IgD-negative memory B cell (primary cell): ENCODE results near the gene ERF. TPM values are rescaled to one million over a fixed set of nuclear protein-coding genes. Genes with fewer than 3 reads are reported as not detected.

Source experiments
- H3K27ac Mint-ChIP-seq, 3 donors: one replicate each; pipeline ENCODE4 v1.8.0; 2020 to 2022; ENCODE audit warnings: mild to moderate bottlenecking in 3 of 3, mixed read lengths in 3 of 3, moderate library complexity in 1 of 3
- H3K27me3 Mint-ChIP-seq: one replicate; pipeline ENCODE4 v1.8.0; 2021; ENCODE audit warnings: mixed read lengths
- H3K36me3 Mint-ChIP-seq: one replicate; pipeline ENCODE4 v1.8.0; 2020; ENCODE audit warnings: mild to moderate bottlenecking, mixed read lengths
- H3K4me1 Mint-ChIP-seq, 3 donors: one replicate each; pipeline ENCODE4 v1.8.0; 2020 to 2022; ENCODE audit warnings: mixed read lengths in 3 of 3, mild to moderate bottlenecking in 1 of 3
- H3K4me3 Mint-ChIP-seq, 4 donors: one replicate each; pipeline ENCODE4 v1.8.0; 2020 to 2022; ENCODE audit warnings: mild to moderate bottlenecking in 4 of 4, mixed read lengths in 4 of 4, moderate library complexity in 3 of 4
- H3K9me3 Mint-ChIP-seq, 3 donors: one replicate each; pipeline ENCODE4 v1.8.0; 2020 to 2021; ENCODE audit warnings: mixed read lengths in 3 of 3, mild to moderate bottlenecking in 1 of 3
- polyA plus RNA-seq: library from polyadenylated mRNA; unstranded; fragments of 300-500 nt; fragmentation: Illumina TruSeq; gene quantifications from one replicate; pipeline ENCODE4 v1.2.3, GENCODE V29; 2021

The ERF gene
- polyA plus RNA-seq, 1 donor from 2014 or later = 6.7 TPM

- Mint-ChIP-seq H3K27ac (peak overlapping the region in 1 of 3 donors; percentile 94), H3K4me1 (peaks cover 0 to 41% (median 30%) of the 10 kb centered on the region in 3 donors), H3K9me3 (no peaks in the 10 kb centered on the region), H3K4me3 (peak overlapping the region in 2 of 4 donors; percentile 74), H3K27me3 (no peaks in the 10 kb centered on the region), H3K36me3 (peaks cover 4% of the 10 kb centered on the region)
Measured at GRCh38 chr19:42282819-42283187, 27.9 kb upstream of the ERF start.

GRCh38 chr19:42281827-42282762, 27.2 kb upstream of the ERF start:
- Mint-ChIP-seq H3K36me3 (peaks cover 4% of the 10 kb centered on the region), H3K4me1 (peaks cover 0 to 41% (median 30%) of the 10 kb centered on the region in 3 donors), H3K4me3 (peak overlapping the region in 3 of 4 donors; percentile 74 to 81 (median 81)), H3K27me3 (no peaks in the 10 kb centered on the region), H3K9me3 (no peaks in the 10 kb centered on the region), H3K27ac (peak overlapping the region in 1 of 3 donors; percentile 94)

- Mint-ChIP-seq H3K4me3 (peak overlapping the region in 3 of 4 donors; percentile 69 to 81 (median 73)), H3K27ac (peak overlapping the region in 1 of 3 donors; percentile 94), H3K27me3 (no peaks in the 10 kb centered on the region), H3K4me1 (peaks cover under 1 to 42% (median 29%) of the 10 kb centered on the region in 3 donors), H3K36me3 (peaks cover 4% of the 10 kb centered on the region), H3K9me3 (no peaks in the 10 kb centered on the region)
Measured at GRCh38 chr19:42281146-42281826, 26.4 kb upstream of the ERF start.

- H3K36me3 Mint-ChIP-seq = no peaks in the 10 kb centered on the region
- no peaks in the 10 kb centered on the region for H3K9me3 Mint-ChIP-seq
- H3K27me3 Mint-ChIP-seq = no peaks in the 10 kb centered on the region
- peak overlapping the region in 3 of 4 donors; percentile 17 to 81 (median 73) for H3K4me3 Mint-ChIP-seq
- H3K4me1 Mint-ChIP-seq = peaks cover 6 to 41% (median 26%) of the 10 kb centered on the region in 3 donors
- H3K27ac Mint-ChIP-seq = no peak overlapping the region
Measured at GRCh38 chr19:42280815-42281145, 25.9 kb upstream of the ERF start.

- H3K27me3 Mint-ChIP-seq = no peaks in the 10 kb centered on the region
- H3K9me3 Mint-ChIP-seq = no peaks in the 10 kb centered on the region
- peak overlapping the region; percentile 75 to 96 (median 88) for H3K4me3 Mint-ChIP-seq
- H3K27ac Mint-ChIP-seq = peak overlapping the region; percentile 67 to 94 (median 86)
- peaks cover 1% of the 10 kb centered on the region for H3K36me3 Mint-ChIP-seq
- peaks cover 6 to 36% (median 24%) of the 10 kb centered on the region in 3 donors for H3K4me1 Mint-ChIP-seq
Measured at GRCh38 chr19:42279902-42280814, 25.2 kb upstream of the ERF start.

- H3K9me3 Mint-ChIP-seq = no peaks in the 10 kb centered on the region
- H3K36me3 Mint-ChIP-seq = peaks cover 1% of the 10 kb centered on the region
- H3K27ac Mint-ChIP-seq = peak overlapping the region; percentile 67 to 94 (median 86)
- H3K27me3 Mint-ChIP-seq = no peaks in the 10 kb centered on the region
- peak overlapping the region; percentile 75 to 96 (median 88) for H3K4me3 Mint-ChIP-seq
- H3K4me1 Mint-ChIP-seq = peaks cover 9 to 36% (median 21%) of the 10 kb centered on the region in 3 donors
Measured at GRCh38 chr19:42279155-42279901, 24.4 kb upstream of the ERF start.

GRCh38 chr19:42278452-42279154, 23.7 kb upstream of the ERF start:
- Mint-ChIP-seq H3K4me1 (peaks cover 9 to 36% (median 21%) of the 10 kb centered on the region in 3 donors), H3K27ac (peak overlapping the region in 1 of 3 donors; percentile 34), H3K4me3 (peak overlapping the region; percentile 75 to 96 (median 88)), H3K27me3 (no peaks in the 10 kb centered on the region), H3K9me3 (no peaks in the 10 kb centered on the region), H3K36me3 (peaks cover 1% of the 10 kb centered on the region)

GRCh38 chr19:42277821-42278451, 23.0 kb upstream of the ERF start:
- H3K27ac Mint-ChIP-seq = peak overlapping the region in 1 of 3 donors; percentile 3
- peaks cover 9 to 36% (median 22%) of the 10 kb centered on the region in 3 donors for H3K4me1 Mint-ChIP-seq
- H3K4me3 Mint-ChIP-seq = peak overlapping the region in 1 of 4 donors; percentile 65
- peaks cover 1% of the 10 kb centered on the region for H3K36me3 Mint-ChIP-seq
- H3K27me3 Mint-ChIP-seq = no peaks in the 10 kb centered on the region
- H3K9me3 Mint-ChIP-seq = no peaks in the 10 kb centered on the region

- peaks cover 9 to 27% (median 15%) of the 10 kb centered on the region in 3 donors for H3K4me1 Mint-ChIP-seq
- H3K27me3 Mint-ChIP-seq = no peaks in the 10 kb centered on the region
- H3K9me3 Mint-ChIP-seq = no peaks in the 10 kb centered on the region
- no peak overlapping the region for H3K27ac Mint-ChIP-seq
- H3K4me3 Mint-ChIP-seq = peak overlapping the region in 1 of 4 donors; percentile 65
- peaks cover 1% of the 10 kb centered on the region for H3K36me3 Mint-ChIP-seq
Measured at GRCh38 chr19:42276821-42277220, 21.9 kb upstream of the ERF start.

- H3K27me3 Mint-ChIP-seq = no peaks in the 10 kb centered on the region
- H3K4me1 Mint-ChIP-seq = peaks cover 9 to 27% (median 15%) of the 10 kb centered on the region in 3 donors
- H3K36me3 Mint-ChIP-seq = peaks cover 1% of the 10 kb centered on the region
- no peaks in the 10 kb centered on the region for H3K9me3 Mint-ChIP-seq
- H3K27ac Mint-ChIP-seq = peak overlapping the region in 1 of 3 donors; percentile 7
- peak overlapping the region in 1 of 4 donors; percentile 65 for H3K4me3 Mint-ChIP-seq
Measured at GRCh38 chr19:42276284-42276683, 21.4 kb upstream of the ERF start.

GRCh38 chr19:42275517-42275916, 20.6 kb upstream of the ERF start:
- Mint-ChIP-seq H3K4me3 (peak overlapping the region in 3 of 4 donors; percentile 39 to 65 (median 60)), H3K36me3 (peaks cover 1% of the 10 kb centered on the region), H3K27ac (peak overlapping the region in 1 of 3 donors; percentile 7), H3K4me1 (peaks cover 10 to 32% (median 21%) of the 10 kb centered on the region in 3 donors), H3K9me3 (no peaks in the 10 kb centered on the region), H3K27me3 (no peaks in the 10 kb centered on the region)

GRCh38 chr19:42275103-42275502, 20.2 kb upstream of the ERF start:
- Mint-ChIP-seq H3K4me3 (peak overlapping the region in 2 of 4 donors; percentile 67), H3K27me3 (no peaks in the 10 kb centered on the region), H3K27ac (peak overlapping the region in 2 of 3 donors; percentile 31 to 76), H3K4me1 (peaks cover 14 to 36% (median 24%) of the 10 kb centered on the region in 3 donors), H3K9me3 (no peaks in the 10 kb centered on the region), H3K36me3 (peaks cover 1% of the 10 kb centered on the region)
